Upper lobe of left lung (tissue), 4 donors: Measurements from ENCODE around the gene GFER.

Experiments
- EP300 ChIP-seq, 4 donors: sonication (generic); formaldehyde crosslinking; IDR thresholded peaks; one replicate each; pipeline ENCODE4 v1.5.1; 2017; ENCODE audit warnings: antibody characterized with exemption in 4 of 4, control low read depth in 2 of 4
- POLR2AphosphoS5 ChIP-seq, 2 donors: sonication (generic); formaldehyde crosslinking; IDR thresholded peaks; one replicate each; pipeline ENCODE4 v1.5.1; 2017; ENCODE audit warnings: antibody characterized with exemption in 2 of 2
- TF ChIP-seq, protein P1 (sequence below), 6 experiments: fragments of 450-650 bp in 4 of 6; fragments of 200-600 bp in 2 of 6; sonication (generic) in 2 of 6; IDR thresholded peaks; one replicate each; pipeline ENCODE4 v1.5.1; 2016 to 2019; ENCODE audit warnings: antibody characterized with exemption in 6 of 6

DNA sequence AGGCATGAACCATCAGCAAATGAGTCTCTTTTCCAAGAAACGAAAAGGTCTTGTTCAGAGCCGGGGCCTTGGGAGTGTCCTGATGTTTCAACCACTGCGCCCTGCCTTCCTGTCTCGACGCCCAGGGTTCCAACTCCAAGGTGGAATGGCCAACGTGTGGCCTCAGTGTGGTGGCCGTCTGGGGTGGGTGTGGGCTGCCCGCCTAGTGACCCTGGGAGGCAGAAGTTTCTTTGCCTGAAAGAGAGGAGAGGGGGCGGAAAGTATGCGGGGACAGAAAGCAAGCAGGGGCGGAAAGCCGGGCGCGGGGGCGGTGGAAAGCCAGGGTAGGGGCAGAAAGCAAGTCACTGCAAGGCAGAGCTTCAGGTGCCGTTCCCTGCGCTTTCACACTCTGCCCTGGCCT is 45.1 kb upstream of the GFER start:
- TF ChIP-seq, protein P1, sequence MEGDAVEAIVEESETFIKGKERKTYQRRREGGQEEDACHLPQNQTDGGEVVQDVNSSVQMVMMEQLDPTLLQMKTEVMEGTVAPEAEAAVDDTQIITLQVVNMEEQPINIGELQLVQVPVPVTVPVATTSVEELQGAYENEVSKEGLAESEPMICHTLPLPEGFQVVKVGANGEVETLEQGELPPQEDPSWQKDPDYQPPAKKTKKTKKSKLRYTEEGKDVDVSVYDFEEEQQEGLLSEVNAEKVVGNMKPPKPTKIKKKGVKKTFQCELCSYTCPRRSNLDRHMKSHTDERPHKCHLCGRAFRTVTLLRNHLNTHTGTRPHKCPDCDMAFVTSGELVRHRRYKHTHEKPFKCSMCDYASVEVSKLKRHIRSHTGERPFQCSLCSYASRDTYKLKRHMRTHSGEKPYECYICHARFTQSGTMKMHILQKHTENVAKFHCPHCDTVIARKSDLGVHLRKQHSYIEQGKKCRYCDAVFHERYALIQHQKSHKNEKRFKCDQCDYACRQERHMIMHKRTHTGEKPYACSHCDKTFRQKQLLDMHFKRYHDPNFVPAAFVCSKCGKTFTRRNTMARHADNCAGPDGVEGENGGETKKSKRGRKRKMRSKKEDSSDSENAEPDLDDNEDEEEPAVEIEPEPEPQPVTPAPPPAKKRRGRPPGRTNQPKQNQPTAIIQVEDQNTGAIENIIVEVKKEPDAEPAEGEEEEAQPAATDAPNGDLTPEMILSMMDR (IDR thresholded peaks at IDR 0.05), result no peak
- TF ChIP-seq EP300 (IDR thresholded peaks at IDR 0.05) (no peak), POLR2AphosphoS5 (IDR thresholded peaks at IDR 0.05) (no peak)
